ENCODE data around the gene R3HDM2.

GRCh38 chr12:57234571-57235016, 196.2 kb downstream of the R3HDM2 start:
- TF ChIP-seq, protein P1, sequence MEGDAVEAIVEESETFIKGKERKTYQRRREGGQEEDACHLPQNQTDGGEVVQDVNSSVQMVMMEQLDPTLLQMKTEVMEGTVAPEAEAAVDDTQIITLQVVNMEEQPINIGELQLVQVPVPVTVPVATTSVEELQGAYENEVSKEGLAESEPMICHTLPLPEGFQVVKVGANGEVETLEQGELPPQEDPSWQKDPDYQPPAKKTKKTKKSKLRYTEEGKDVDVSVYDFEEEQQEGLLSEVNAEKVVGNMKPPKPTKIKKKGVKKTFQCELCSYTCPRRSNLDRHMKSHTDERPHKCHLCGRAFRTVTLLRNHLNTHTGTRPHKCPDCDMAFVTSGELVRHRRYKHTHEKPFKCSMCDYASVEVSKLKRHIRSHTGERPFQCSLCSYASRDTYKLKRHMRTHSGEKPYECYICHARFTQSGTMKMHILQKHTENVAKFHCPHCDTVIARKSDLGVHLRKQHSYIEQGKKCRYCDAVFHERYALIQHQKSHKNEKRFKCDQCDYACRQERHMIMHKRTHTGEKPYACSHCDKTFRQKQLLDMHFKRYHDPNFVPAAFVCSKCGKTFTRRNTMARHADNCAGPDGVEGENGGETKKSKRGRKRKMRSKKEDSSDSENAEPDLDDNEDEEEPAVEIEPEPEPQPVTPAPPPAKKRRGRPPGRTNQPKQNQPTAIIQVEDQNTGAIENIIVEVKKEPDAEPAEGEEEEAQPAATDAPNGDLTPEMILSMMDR (IDR thresholded peaks at IDR 0.05) = no peak
- TF ChIP-seq POLR2AphosphoS5 (IDR thresholded peaks at IDR 0.05) = no peak
- no peak for TF ChIP-seq EP300 (IDR thresholded peaks at IDR 0.05)

Measured in esophagus muscularis mucosa (tissue), 4 donors.